ENCODE measurements around the gene IRX2. TPM values are rescaled to one million over a fixed set of nuclear protein-coding genes. Genes with fewer than 3 reads are reported as not detected.

Gene IRX2
- total RNA-seq, 2 donors from 2014 or later: 0.12 TPM; not detected in 1

DNA sequence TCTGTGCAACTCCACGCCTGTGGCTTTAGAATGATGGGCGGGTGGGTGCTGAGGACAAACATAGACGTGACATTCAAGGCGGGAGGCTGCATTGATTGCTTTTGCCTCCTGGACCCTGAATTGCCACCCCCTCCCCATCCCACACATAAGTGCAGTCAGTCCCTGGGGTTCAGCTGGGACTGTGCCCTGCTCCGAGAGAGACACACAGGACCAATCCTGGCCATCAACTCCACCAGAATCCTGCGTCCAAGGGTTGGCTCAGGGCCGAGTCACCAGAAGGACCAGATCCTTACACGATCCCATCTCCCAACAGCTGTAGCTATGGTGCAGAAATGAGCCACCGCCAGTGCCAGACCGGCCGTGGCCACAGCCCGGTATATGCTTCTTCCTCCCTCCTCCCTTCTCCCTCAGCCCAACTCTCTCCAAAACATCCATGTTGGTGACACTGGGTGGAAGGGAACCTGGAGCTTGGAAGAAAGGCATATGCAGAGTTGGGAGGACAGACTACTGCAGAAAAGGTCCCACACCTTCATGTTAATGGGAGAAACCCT, 27.4 kb downstream of the IRX2 start:
- no peak overlapping the region for H3K27ac ChIP-seq

DNA sequence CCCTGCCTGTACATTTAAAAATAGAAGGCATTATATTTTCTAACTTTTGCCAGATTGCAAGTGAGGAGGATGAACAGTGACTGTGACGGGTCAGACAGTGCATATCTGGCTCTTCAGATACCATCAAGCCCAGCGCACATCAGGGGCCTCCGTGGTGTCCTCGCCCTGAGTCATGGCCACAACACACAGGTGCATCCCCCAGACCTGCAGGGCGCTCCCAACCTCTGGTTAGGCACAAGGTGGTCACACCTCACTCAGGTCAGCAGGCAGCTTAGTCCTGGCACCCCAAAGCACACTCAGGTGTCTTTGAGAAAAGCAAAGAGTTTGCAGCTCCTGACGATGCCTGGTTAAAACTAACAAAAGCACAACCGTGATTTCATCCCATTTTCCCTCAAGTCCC, 28.6 kb downstream of the IRX2 start:
- TF ChIP-seq CTCF (IDR thresholded peaks at IDR 0.05): no peak
- Histone ChIP-seq H3K4me3 (no peak overlapping the region), H3K9ac (ENCODE audit: low read depth in 2 of 2, low read length in 2 of 2) (no peak overlapping the region), H3K27me3 (peaks cover 6% of the 10 kb centered on the region), H3K4me1 (no peaks in the 10 kb centered on the region), H3K27ac (no peak overlapping the region), H3K36me3 (no peaks in the 10 kb centered on the region), H3K9me3 (no peaks in the 10 kb centered on the region)
- intact Hi-C loops (cut with DNase I): no loop called here
- DNase-seq: no peak

More for the DNA sequence above, 27.4 kb downstream of the IRX2 start:
- TF ChIP-seq CTCF (IDR thresholded peaks at IDR 0.05): no peak
- no peak overlapping the region for H3K9ac ChIP-seq (ENCODE audit: low read depth in 2 of 2, low read length in 2 of 2)
- intact Hi-C loops (cut with DNase I): no loop called here
- H3K4me3 ChIP-seq: no peak overlapping the region
- H3K4me1 ChIP-seq: no peaks in the 10 kb centered on the region
- no peaks in the 10 kb centered on the region for H3K9me3 ChIP-seq
- H3K36me3 ChIP-seq: no peaks in the 10 kb centered on the region
- peaks cover 6% of the 10 kb centered on the region for H3K27me3 ChIP-seq
- DNase-seq: no peak

- no peak overlapping the region for H3K9ac ChIP-seq (ENCODE audit: low read depth in 2 of 2, low read length in 2 of 2)
- TF ChIP-seq CTCF (IDR thresholded peaks at IDR 0.05): no peak
- intact Hi-C loops (cut with DNase I): no loop called here
Observed at GRCh38 chr5:2721385-2722138, 29.9 kb downstream of the IRX2 start.

GRCh38 chr5:2719332-2719731, 32.1 kb downstream of the IRX2 start:
- Histone ChIP-seq H3K27me3 (peaks cover 6% of the 10 kb centered on the region), H3K9ac (ENCODE audit: low read depth in 2 of 2, low read length in 2 of 2) (no peak overlapping the region), H3K4me1 (no peaks in the 10 kb centered on the region), H3K4me3 (no peak overlapping the region), H3K27ac (no peak overlapping the region), H3K36me3 (no peaks in the 10 kb centered on the region), H3K9me3 (no peaks in the 10 kb centered on the region)
- no peak for DNase-seq
- intact Hi-C loops (cut with DNase I): no loop called here
- TF ChIP-seq CTCF (IDR thresholded peaks at IDR 0.05): no peak

More at GRCh38 chr5:2721385-2722138, 29.9 kb downstream of the IRX2 start:
- no peak overlapping the region for H3K27ac ChIP-seq
- no peaks in the 10 kb centered on the region for H3K36me3 ChIP-seq
- H3K27me3 ChIP-seq: peaks cover 6% of the 10 kb centered on the region
- no peak for DNase-seq
- H3K9me3 ChIP-seq: no peaks in the 10 kb centered on the region
- H3K4me3 ChIP-seq: no peak overlapping the region
- H3K4me1 ChIP-seq: no peaks in the 10 kb centered on the region

GRCh38 chr5:2718115-2718514, 33.4 kb downstream of the IRX2 start:
- H3K27me3 ChIP-seq: peaks cover 6% of the 10 kb centered on the region
- no peak for DNase-seq
- intact Hi-C loops (cut with DNase I): no loop called here

More at GRCh38 chr5:2718115-2718514, 33.4 kb downstream of the IRX2 start:
- TF ChIP-seq CTCF (IDR thresholded peaks at IDR 0.05): no peak
- Histone ChIP-seq H3K9me3 (no peaks in the 10 kb centered on the region), H3K36me3 (no peaks in the 10 kb centered on the region), H3K4me1 (no peaks in the 10 kb centered on the region), H3K9ac (ENCODE audit: low read depth in 2 of 2, low read length in 2 of 2) (no peak overlapping the region), H3K4me3 (no peak overlapping the region), H3K27ac (no peak overlapping the region)
